ENCODE data around the gene OTOS. TPM values are rescaled to one million over a fixed set of nuclear protein-coding genes. Genes with fewer than 3 reads are reported as not detected.
A peak's percentile ranks its signal among the peaks of the same experiment; 100 is the strongest.

The OTOS gene
- total and polyA plus RNA-seq, 8 donors: not detected

DNA sequence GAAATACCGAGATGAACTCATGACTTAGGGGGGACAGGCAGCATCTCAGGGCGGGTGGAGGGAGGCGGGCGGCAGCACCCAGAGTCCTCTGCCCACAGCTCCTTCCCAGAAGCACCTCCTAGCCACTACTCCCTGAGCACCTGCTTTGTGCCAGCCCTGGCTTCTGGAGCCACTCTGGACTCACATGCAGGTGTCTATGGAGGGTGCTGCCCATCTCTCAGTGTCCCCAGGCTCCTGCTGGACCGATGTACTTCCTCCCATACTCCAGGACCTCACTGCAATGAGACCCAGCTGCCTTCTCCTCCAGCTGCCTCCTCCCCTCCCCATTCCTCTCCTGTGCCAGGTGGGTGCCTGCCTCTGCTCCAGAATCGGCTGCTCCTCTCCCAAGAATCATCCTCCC, 22.1 kb upstream of the OTOS start:
- ATAC-seq: no peak

DNA sequence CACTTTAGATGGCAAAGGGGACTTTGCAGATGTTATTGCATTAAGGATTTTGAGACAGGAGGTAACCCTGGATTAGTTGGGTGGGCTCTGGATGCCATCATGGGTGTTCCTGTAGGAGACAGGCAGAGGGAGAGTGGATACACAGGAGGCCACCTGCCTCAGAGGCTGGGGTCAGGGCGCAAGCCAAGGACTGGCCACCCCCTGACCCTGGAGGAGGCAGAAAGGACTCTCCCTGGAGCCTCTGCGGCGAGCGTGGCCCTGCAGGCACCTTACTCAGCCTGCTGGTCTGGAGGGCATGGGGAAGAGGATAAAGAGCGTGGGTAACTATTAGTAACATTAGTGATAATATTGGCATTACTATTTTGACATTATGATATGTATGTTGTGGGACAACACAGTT, 21.6 kb upstream of the OTOS start:
- FAIRE-seq: no peak
- Histone ChIP-seq H3K27me3 (no peaks in the 10 kb centered on the region), H3K4me1 (no peaks in the 10 kb centered on the region), H3K9me3 (no peaks in the 10 kb centered on the region), H3K4me3 (no peak overlapping the region), H3K36me3 (no peaks in the 10 kb centered on the region), H3K27ac (no peak overlapping the region)
- ATAC-seq: no peak
- intact Hi-C loops (cut with DNase I): no loop called here
- no peak for DNase-seq
- WGBS, 2 donors: 53 to 57% methylated on average over 5 of the region's 5 CpGs
- TF ChIP-seq CTCF (IDR thresholded peaks at IDR 0.05): no peak

More for the DNA sequence above, 22.1 kb upstream of the OTOS start:
- Histone ChIP-seq H3K27me3 (no peaks in the 10 kb centered on the region), H3K36me3 (no peaks in the 10 kb centered on the region), H3K4me3 (no peak overlapping the region), H3K4me1 (no peaks in the 10 kb centered on the region), H3K27ac (no peak overlapping the region), H3K9me3 (no peaks in the 10 kb centered on the region)
- DNase-seq (peak in 1 of 6 donors; percentile 19), FAIRE-seq (no peak)
- 41 to 61% methylated on average over 6 of the region's 6 CpGs for WGBS, 2 donors
- TF ChIP-seq CTCF (IDR thresholded peaks at IDR 0.05): no peak
- intact Hi-C loops (cut with DNase I): no loop called here

DNA sequence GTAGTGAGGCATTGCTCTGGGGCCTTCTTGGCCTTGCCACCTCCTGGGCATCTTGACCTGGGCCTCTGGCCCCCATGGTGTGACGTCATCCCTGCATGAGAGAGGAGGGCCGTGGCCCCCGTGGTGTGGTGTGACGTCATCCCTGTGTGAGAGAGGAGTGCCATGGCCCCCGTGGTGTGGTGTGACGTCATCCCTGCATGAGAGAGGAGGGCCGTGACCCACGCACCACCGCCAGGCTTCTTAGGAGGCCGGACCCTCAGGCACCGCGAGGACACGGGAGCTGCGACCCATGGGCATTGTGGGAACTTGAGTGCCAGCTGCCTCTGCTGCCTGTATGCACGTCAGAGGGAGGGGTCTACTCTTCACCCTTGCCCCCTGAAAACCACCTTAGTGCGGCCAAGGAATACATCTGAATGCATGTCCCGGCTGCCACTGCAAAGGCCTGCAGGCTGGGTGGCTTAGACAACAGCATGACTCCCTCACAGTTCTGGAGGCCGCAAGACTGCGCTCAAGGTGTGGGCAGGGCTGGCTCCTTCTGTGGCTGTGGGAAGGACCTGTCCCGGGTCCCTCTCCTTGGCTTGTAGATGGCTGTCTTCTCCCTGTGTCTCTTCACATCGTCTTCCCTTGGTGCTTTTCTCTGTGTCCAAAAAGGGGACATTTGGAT, 20.8 kb upstream of the OTOS start:
- no peak for DNase-seq
- 67 to 80% methylated on average over 20 to 21 of the region's 21 CpGs for WGBS, 2 donors
- no peaks in the 10 kb centered on the region for H3K9me3 ChIP-seq

GRCh38 chr2:240160291-240161086, 20.0 kb upstream of the OTOS start:
- ATAC-seq (no peak), FAIRE-seq (no peak), DNase-seq (no peak)
- Histone ChIP-seq H3K27me3 (no peaks in the 10 kb centered on the region), H3K27ac (no peak overlapping the region), H3K4me3 (no peak overlapping the region), H3K36me3 (no peaks in the 10 kb centered on the region), H3K4me1 (no peaks in the 10 kb centered on the region), H3K9me3 (no peaks in the 10 kb centered on the region)
- 68 to 78% methylated on average over 18 of the region's 18 CpGs for WGBS, 2 donors
- intact Hi-C loops (cut with DNase I): no loop called here
- no peak for TF ChIP-seq CTCF (IDR thresholded peaks at IDR 0.05)

More for the DNA sequence above, 20.8 kb upstream of the OTOS start:
- intact Hi-C loops (cut with DNase I): no loop called here
- Histone ChIP-seq H3K27ac (no peak overlapping the region), H3K4me3 (no peak overlapping the region), H3K4me1 (no peaks in the 10 kb centered on the region), H3K36me3 (no peaks in the 10 kb centered on the region), H3K27me3 (no peaks in the 10 kb centered on the region)
- ATAC-seq (no peak), FAIRE-seq (no peak)
- no peak for TF ChIP-seq CTCF (IDR thresholded peaks at IDR 0.05)
